Naive thymus-derived CD4-positive, alpha-beta T cell (primary cell): ENCODE data around the gene RHOBTB3. TPM values are rescaled to one million over a fixed set of nuclear protein-coding genes. Genes with fewer than 3 reads are reported as not detected.

ENCODE experiments used
- ATAC-seq: fragments of 150-1000 bp; cut with Tn5 transposase; 2 replicates; pipeline ENCODE4 v1.10.0; 2021; ENCODE audit warnings: mild to moderate bottlenecking, moderate library complexity
- CTCF ChIA-PET: fragments of 350-600 bp; sonication (Branson Sonifier 250); formaldehyde crosslinking; loops from one replicate; lab custom pipeline; 2021; ENCODE audit warnings: antibody characterized with exemption; lab: Charles Lee
- POLR2A ChIA-PET: fragments of 350-600 bp; sonication (Branson Sonifier 250); formaldehyde crosslinking; loops from one replicate; lab custom pipeline; 2021; ENCODE audit warnings: antibody characterized with exemption, inconsistent platforms; lab: Charles Lee
- DNase-seq, 9 donors: peaks; one replicate each; pipeline versions ENCODE4 v3.0.0 to v3.0.0-alpha.2; 2020 to 2022; ENCODE audit warnings: mixed read lengths in 1 of 9
- H3K27ac ChIP-seq: one replicate; pipeline ENCODE4 v1.7.0; 2013; ENCODE audit warnings: mild to moderate bottlenecking, low read depth, low read length, moderate library complexity
- H3K27me3 ChIP-seq, 2 donors: one replicate each; pipeline ENCODE4 v1.7.0; 2013; ENCODE audit warnings: low read length in 2 of 2, mild to moderate bottlenecking in 2 of 2, moderate library complexity in 2 of 2; ENCODE audit not compliant: control insufficient read depth in 2 of 2, insufficient read depth in 2 of 2
- H3K36me3 ChIP-seq, 3 experiments: 1 replicate in 2 of 3; 2 replicates in 1 of 3; pipeline ENCODE4 v1.7.0; 2013; ENCODE audit warnings: low read length in 3 of 3, mild to moderate bottlenecking in 3 of 3, moderate library complexity in 1 of 3; ENCODE audit not compliant: insufficient read depth in 3 of 3, control insufficient read depth in 2 of 3
- H3K4me1 ChIP-seq, 2 donors: one replicate each; pipeline ENCODE4 v1.7.0; 2013; ENCODE audit warnings: low read length in 2 of 2, mild to moderate bottlenecking in 2 of 2, moderate library complexity in 1 of 2; ENCODE audit not compliant: control insufficient read depth in 2 of 2, insufficient read depth in 2 of 2
- H3K4me3 ChIP-seq: 2 replicates; pipeline ENCODE4 v1.7.0; 2013; ENCODE audit warnings: mild to moderate bottlenecking, low read length
- H3K9me3 ChIP-seq, 3 experiments: 1 replicate in 2 of 3; 2 replicates in 1 of 3; pipeline ENCODE4 v1.7.0; 2013; ENCODE audit warnings: low read length in 3 of 3; ENCODE audit not compliant: control insufficient read depth in 2 of 3
- H3K27ac Mint-ChIP-seq, 9 donors: one replicate each; pipeline ENCODE4 v1.8.0; 2020 to 2022; ENCODE audit warnings: mixed read lengths in 9 of 9, mild to moderate bottlenecking in 8 of 9, moderate library complexity in 5 of 9, inconsistent platforms in 2 of 9
- H3K27me3 Mint-ChIP-seq, 5 donors: one replicate each; pipeline ENCODE4 v1.8.0; 2021 to 2022; ENCODE audit warnings: mixed read lengths in 5 of 5, mild to moderate bottlenecking in 1 of 5
- H3K36me3 Mint-ChIP-seq, 5 donors: one replicate each; pipeline ENCODE4 v1.8.0; 2020 to 2022; ENCODE audit warnings: mixed read lengths in 5 of 5, mild to moderate bottlenecking in 3 of 5, inconsistent platforms in 1 of 5
- H3K4me1 Mint-ChIP-seq, 7 donors: one replicate each; pipeline ENCODE4 v1.8.0; 2020 to 2022; ENCODE audit warnings: mixed read lengths in 7 of 7, mild to moderate bottlenecking in 3 of 7, inconsistent platforms in 1 of 7
- H3K4me3 Mint-ChIP-seq, 10 donors: one replicate each; pipeline ENCODE4 v1.8.0; 2020 to 2022; ENCODE audit warnings: mild to moderate bottlenecking in 10 of 10, mixed read lengths in 10 of 10, moderate library complexity in 6 of 10, inconsistent platforms in 2 of 10
- H3K9me3 Mint-ChIP-seq, 11 donors: one replicate each; pipeline ENCODE4 v1.8.0; 2020 to 2022; ENCODE audit warnings: mixed read lengths in 11 of 11, mild to moderate bottlenecking in 4 of 11, inconsistent platforms in 1 of 11, moderate library complexity in 1 of 11
- intact Hi-C, 2 donors: fragments of 100-400 bp; cut with micrococcal nuclease; formaldehyde crosslinking; loops; one replicate each; pipeline ENCODE4 v1.15.1; 2023
- polyA plus RNA-seq, 2 donors: library from polyadenylated mRNA; unstranded; fragments of 300-500 nt; fragmentation: Illumina TruSeq; gene quantifications; one replicate each; pipeline ENCODE4 v1.2.3, GENCODE V29; 2021
- total RNA-seq, 6 experiments: library from RNA in 5 of 6; stranded (reverse) in 5 of 6; gene quantifications; 1 replicate in 5 of 6; 2 replicates in 1 of 6; pipeline ENCODE4 v1.2.3 and lab custom pipeline; 2021 to 2026

The RHOBTB3 gene
- total and polyA plus RNA-seq, 7 experiments from 2014 or later, result 0.24 to 9.6 (median 4.6) TPM

- Histone ChIP-seq H3K4me3 (no peak overlapping the region), H3K4me1 (peaks cover 51 to 68% of the 10 kb centered on the region in 2 donors), H3K9me3 (no peaks in the 10 kb centered on the region), H3K27me3 (no peaks in the 10 kb centered on the region), H3K36me3 (peaks cover 0 to 39% (median 11%) of the 10 kb centered on the region in 3 experiments), H3K27ac (peak overlapping the region; percentile 12)
- H3K36me3 Mint-ChIP-seq, result peaks cover 21 to 40% (median 37%) of the 10 kb centered on the region in 5 donors
- H3K27me3 Mint-ChIP-seq, result no peaks in the 10 kb centered on the region
- ChIA-PET POLR2A (interaction anchor here (0.6 to 11.8 kb wide), 5 partner anchors 8 to 51 kb away, joined by 3 to 138 read pairs (median 4); no protein-coding TSS in a partner anchor), CTCF (no interaction called here)
- ATAC-seq, result no peak
- H3K4me3 Mint-ChIP-seq, result peak overlapping the region in 7 of 10 donors; percentile 1 to 99 (median 93)
- peaks cover 81 to 98% (median 90%) of the 10 kb centered on the region in 7 donors for H3K4me1 Mint-ChIP-seq
- H3K9me3 Mint-ChIP-seq, result no peaks in the 10 kb centered on the region
- H3K27ac Mint-ChIP-seq, result peak overlapping the region; percentile 47 to 95 (median 87)
- DNase-seq, result no peak
- intact Hi-C loops, result no loop called here
Measured at GRCh38 chr5:95815155-95815729, 84.1 kb downstream of the RHOBTB3 start.

GRCh38 chr5:95816341-95816740 lies 85.2 kb downstream of the RHOBTB3 start:
- CTCF ChIA-PET, result interaction anchor here (1.2 to 8.7 kb wide), 3 partner anchors 30 to 37 kb away, joined by 3 to 59 read pairs (median 4); no protein-coding TSS in a partner anchor
- DNase-seq (no peak), ATAC-seq (no peak)
- Histone ChIP-seq H3K4me1 (peaks cover 51 to 62% of the 10 kb centered on the region in 2 donors), H3K9me3 (no peaks in the 10 kb centered on the region), H3K4me3 (no peak overlapping the region), H3K27me3 (no peaks in the 10 kb centered on the region), H3K36me3 (peaks cover 0 to 39% (median 11%) of the 10 kb centered on the region in 3 experiments), H3K27ac (peak overlapping the region; percentile 77)
- Mint-ChIP-seq H3K36me3 (peaks cover 22 to 40% (median 38%) of the 10 kb centered on the region in 5 donors), H3K9me3 (no peaks in the 10 kb centered on the region), H3K4me3 (peak overlapping the region in 9 of 10 donors; percentile 52 to 100 (median 99)), H3K27ac (peak overlapping the region in 8 of 9 donors; percentile 86 to 95 (median 92)), H3K27me3 (no peaks in the 10 kb centered on the region), H3K4me1 (peaks cover 76 to 97% (median 80%) of the 10 kb centered on the region in 7 donors)
- intact Hi-C loops, result no loop called here
- POLR2A ChIA-PET, result interaction anchor here (1.2 to 11.8 kb wide), 4 partner anchors 8 to 20 kb away, joined by 4 to 157 read pairs (median 72); no protein-coding TSS in a partner anchor

GRCh38 chr5:95816776-95817175 lies 85.6 kb downstream of the RHOBTB3 start:
- H3K4me1 ChIP-seq, result peaks cover 51 to 58% of the 10 kb centered on the region in 2 donors
- Mint-ChIP-seq H3K9me3 (peaks cover 0 to 1% (median 0%) of the 10 kb centered on the region in 11 donors), H3K27me3 (no peaks in the 10 kb centered on the region), H3K36me3 (peaks cover 26 to 40% (median 37%) of the 10 kb centered on the region in 5 donors), H3K27ac (peak overlapping the region in 8 of 9 donors; percentile 86 to 95 (median 92)), H3K4me3 (peak overlapping the region; percentile 3 to 100 (median 99)), H3K4me1 (peaks cover 74 to 92% (median 78%) of the 10 kb centered on the region in 7 donors)
- peak overlapping the region; percentile 77 for H3K27ac ChIP-seq
- DNase-seq, result no peak
- intact Hi-C loops, result no loop called here
- H3K4me3 ChIP-seq, result peak overlapping the region; percentile 44
- peaks cover 0 to 39% (median 11%) of the 10 kb centered on the region in 3 experiments for H3K36me3 ChIP-seq
- no peaks in the 10 kb centered on the region for H3K9me3 ChIP-seq
- H3K27me3 ChIP-seq, result no peaks in the 10 kb centered on the region
- ChIA-PET CTCF (interaction anchor here (1.2 to 8.7 kb wide), 3 partner anchors 29 to 38 kb away, joined by 3 to 59 read pairs (median 4); no protein-coding TSS in a partner anchor), POLR2A (interaction anchor here (9.7 to 11.8 kb wide), 2 partner anchors 10 to 20 kb away, joined by 138 to 157 read pairs; no protein-coding TSS in a partner anchor)
- no peak for ATAC-seq

DNA sequence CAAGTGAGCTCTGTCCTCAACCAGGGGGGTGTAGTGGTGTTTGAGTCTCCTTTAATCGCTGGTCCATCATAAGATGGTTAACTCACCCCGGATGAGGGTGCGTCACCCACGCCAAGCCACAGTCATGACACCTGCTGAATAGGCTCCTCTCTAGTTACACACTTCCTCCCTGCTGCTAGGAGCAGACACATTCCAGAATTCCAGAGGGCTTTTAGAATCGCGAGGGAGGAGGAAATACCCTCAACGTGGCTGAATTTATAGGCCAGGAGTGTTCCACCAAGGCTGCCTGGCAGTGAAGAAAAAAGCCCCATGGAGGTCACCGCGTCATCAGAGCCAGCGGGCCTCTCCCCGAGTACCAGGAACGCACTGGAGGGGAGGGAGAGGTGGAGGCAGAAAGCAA lies 86.3 kb downstream of the RHOBTB3 start:
- Histone ChIP-seq H3K27me3 (no peaks in the 10 kb centered on the region), H3K4me3 (peak overlapping the region; percentile 44), H3K9me3 (no peaks in the 10 kb centered on the region), H3K4me1 (peaks cover 45 to 51% of the 10 kb centered on the region in 2 donors), H3K27ac (peak overlapping the region; percentile 77), H3K36me3 (peaks cover 0 to 33% (median 11%) of the 10 kb centered on the region in 3 experiments)
- Mint-ChIP-seq H3K9me3 (peaks cover 0 to 1% (median 0%) of the 10 kb centered on the region in 11 donors), H3K4me1 (peaks cover 67 to 86% (median 71%) of the 10 kb centered on the region in 7 donors), H3K27ac (peak overlapping the region; percentile 63 to 95 (median 92)), H3K36me3 (peaks cover 26 to 37% (median 33%) of the 10 kb centered on the region in 5 donors), H3K27me3 (no peaks in the 10 kb centered on the region), H3K4me3 (peak overlapping the region; percentile 79 to 100 (median 99))
- DNase-seq, result peak in 1 of 9 donors; percentile 39
- intact Hi-C loops, result no loop called here
- ATAC-seq, result peak; percentile 34
- CTCF ChIA-PET, result interaction anchor here (1.2 to 8.7 kb wide), 4 partner anchors 9 to 36 kb away, joined by 3 to 68 read pairs (median 34); no protein-coding TSS in a partner anchor
- POLR2A ChIA-PET, result interaction anchor here (0.7 to 11.8 kb wide), 7 partner anchors 9 to 36 kb away, joined by 3 to 157 read pairs (median 5); no protein-coding TSS in a partner anchor

DNA sequence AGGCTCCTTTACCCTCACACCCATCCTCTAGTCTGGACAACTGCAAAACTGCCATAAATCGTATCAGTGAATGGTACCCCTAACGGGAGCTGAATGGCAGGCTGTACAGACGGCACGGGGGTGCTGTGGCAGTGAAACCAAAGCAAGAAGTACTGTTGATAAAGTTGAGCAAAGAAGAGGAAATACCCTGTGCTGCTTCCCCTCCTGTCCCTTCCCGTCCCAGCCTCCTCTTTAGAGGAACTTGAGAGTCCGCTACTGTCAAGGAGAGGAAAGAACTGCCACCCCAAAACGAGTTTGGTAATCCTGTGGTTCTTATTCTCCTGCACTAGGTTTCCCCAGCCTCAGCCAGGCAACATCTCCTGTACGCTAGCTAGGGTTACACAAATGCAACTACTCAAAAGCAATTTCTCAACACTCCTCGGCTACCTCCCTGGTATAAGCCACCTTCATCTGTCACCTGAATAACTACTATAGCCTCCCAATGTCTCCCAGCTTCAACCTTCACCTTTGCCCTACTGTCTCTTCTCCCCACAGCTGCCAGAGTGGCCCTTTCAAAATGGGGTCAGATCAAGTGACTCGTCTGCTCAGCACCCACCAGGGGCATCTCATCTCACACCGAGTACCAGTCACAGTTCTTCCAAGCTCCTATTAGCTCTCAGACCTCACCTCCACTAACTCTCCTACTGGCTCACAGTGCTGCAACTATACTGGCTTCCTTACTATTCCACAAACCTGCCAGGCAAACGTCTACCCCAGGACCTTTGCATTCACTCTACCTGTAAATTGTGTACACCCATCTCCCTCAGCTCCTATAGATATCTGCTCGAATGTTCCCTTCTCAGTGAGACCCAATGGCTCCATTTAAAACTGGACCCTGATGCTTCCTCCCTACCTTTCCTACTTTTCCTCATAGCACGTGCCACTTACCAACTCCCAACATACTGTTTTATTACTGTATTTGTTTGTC lies 87.3 kb downstream of the RHOBTB3 start:
- peak overlapping the region; percentile 63 to 95 (median 92) for H3K27ac Mint-ChIP-seq
- H3K4me3 Mint-ChIP-seq, result peak overlapping the region; percentile 79 to 100 (median 99)
- peak overlapping the region; percentile 77 for H3K27ac ChIP-seq
- H3K9me3 Mint-ChIP-seq, result peaks cover 0 to 1% (median 0%) of the 10 kb centered on the region in 11 donors
- CTCF ChIA-PET, result interaction anchor here (1.3 to 8.7 kb wide), 4 partner anchors 10 to 37 kb away, joined by 3 to 68 read pairs (median 34); no protein-coding TSS in a partner anchor
- ATAC-seq (peak; percentile 68), DNase-seq (peak in 3 of 9 donors; percentile 19 to 29 (median 21))
- peaks cover 21 to 32% (median 29%) of the 10 kb centered on the region in 5 donors for H3K36me3 Mint-ChIP-seq
- no peaks in the 10 kb centered on the region for H3K27me3 Mint-ChIP-seq
- intact Hi-C loops, result loop anchor here in 1 of 2 donors (1.0 kb wide), 1 partner anchor 25 kb away; no protein-coding TSS in a partner anchor
- no peaks in the 10 kb centered on the region for H3K9me3 ChIP-seq
- peaks cover 0 to 25% (median 11%) of the 10 kb centered on the region in 3 experiments for H3K36me3 ChIP-seq
- H3K27me3 ChIP-seq, result no peaks in the 10 kb centered on the region
- POLR2A ChIA-PET, result interaction anchor here (1.0 to 11.8 kb wide), 7 partner anchors 9 to 37 kb away, joined by 3 to 157 read pairs (median 7); no protein-coding TSS in a partner anchor
- peaks cover 50 to 52% of the 10 kb centered on the region in 2 donors for H3K4me1 ChIP-seq
- H3K4me3 ChIP-seq, result peak overlapping the region; percentile 44
- peaks cover 60 to 85% (median 69%) of the 10 kb centered on the region in 7 donors for H3K4me1 Mint-ChIP-seq
